Measurements from ENCODE around the gene ACAT2. TPM values are rescaled to one million over a fixed set of nuclear protein-coding genes. Genes with fewer than 3 reads are reported as not detected.
"Not testable (repeated sequence)": the region's sequence is repeated elsewhere in the genome, so short reads cannot be mapped to it uniquely, and the experiment has no call there.

Gene ACAT2
- polyA plus RNA-seq, 1 donor from 2014 or later, result 143 TPM

- H2AFZ ChIP-seq (ENCODE audit: low read depth, low read length), result no peak overlapping the region
- no peaks in the 10 kb centered on the region for H3K27me3 ChIP-seq (ENCODE audit: insufficient read depth, low read depth, low read length)
- no peak overlapping the region for H3K4me2 ChIP-seq (ENCODE audit: low read length)
- no peak overlapping the region for H3K4me3 ChIP-seq (ENCODE audit: low read length)
- H3K79me2 ChIP-seq (replicated peaks; ENCODE audit: insufficient read depth, low read length), result peaks cover 14% of the 10 kb centered on the region
- H3F3A ChIP-seq (ENCODE audit: insufficient read depth, low read length, poor library complexity, severe bottlenecking), result no peaks in the 10 kb centered on the region
- TF ChIP-seq REST (IDR thresholded peaks at IDR 0.05; ENCODE audit: borderline replicate concordance), result no peak
- no peak for TF ChIP-seq POLR2AphosphoS5 (IDR thresholded peaks at IDR 0.05)
- no peak for TF ChIP-seq EP300 (conservative IDR thresholded peaks at IDR 0.05; ENCODE audit: poor library complexity, severe bottlenecking)
- TF ChIP-seq RAD21 (conservative IDR thresholded peaks at IDR 0.05), result no peak
- no peak for TF ChIP-seq CTCF (IDR thresholded peaks at IDR 0.05; ENCODE audit: poor library complexity, severe bottlenecking)
- no peak for TF ChIP-seq SMC3 (conservative IDR thresholded peaks at IDR 0.05; ENCODE audit: poor library complexity)
- TF ChIP-seq TAF1 (IDR thresholded peaks at IDR 0.05; ENCODE audit: low read depth), result no peak
- no peak for TF ChIP-seq MXI1 (conservative IDR thresholded peaks at IDR 0.05; ENCODE audit: poor library complexity, severe bottlenecking)
- no peak for TF ChIP-seq EZH2 (IDR thresholded peaks at IDR 0.05; ENCODE audit: borderline replicate concordance, insufficient read depth, low read length, poor library complexity, severe bottlenecking)
- H3K9me3 ChIP-seq (ENCODE audit: low read length), result no peaks in the 10 kb centered on the region
- peaks cover 17% of the 10 kb centered on the region for H3K36me3 ChIP-seq (ENCODE audit: insufficient read depth, low read length)
- H3K9me2 ChIP-seq (ENCODE audit: insufficient read depth, low read length), result no peaks in the 10 kb centered on the region
- no peak overlapping the region for H3K9ac ChIP-seq (ENCODE audit: low read length)
- no peak overlapping the region for H3K27ac ChIP-seq (ENCODE audit: low read length)
- H4K20me1 ChIP-seq (ENCODE audit: insufficient read depth), result peaks cover 3% of the 10 kb centered on the region
Measured at GRCh38 chr6:159746759-159747158, 15.1 kb upstream of the ACAT2 start.

- H4K20me1 ChIP-seq (ENCODE audit: insufficient read depth); H3F3A ChIP-seq (ENCODE audit: insufficient read depth, low read length, poor library complexity, severe bottlenecking); H3K4me3 ChIP-seq (ENCODE audit: low read length); H2AFZ ChIP-seq (ENCODE audit: low read depth, low read length); H3K9ac ChIP-seq (ENCODE audit: low read length); H3K4me2 ChIP-seq (ENCODE audit: low read length); H3K27ac ChIP-seq (ENCODE audit: low read length); H3K9me2 ChIP-seq (ENCODE audit: insufficient read depth, low read length); H3K27me3 ChIP-seq (ENCODE audit: insufficient read depth, low read depth, low read length); H3K9me3 ChIP-seq (ENCODE audit: low read length): not testable (repeated sequence)
- peaks cover 14% of the 10 kb centered on the region for H3K79me2 ChIP-seq (replicated peaks; ENCODE audit: insufficient read depth, low read length)
- H3K36me3 ChIP-seq (ENCODE audit: insufficient read depth, low read length), result peaks cover 13% of the 10 kb centered on the region
Measured at GRCh38 chr6:159748127-159748526, 13.7 kb upstream of the ACAT2 start.

- Histone ChIP-seq H2AFZ (ENCODE audit: low read depth, low read length) (no peak overlapping the region), H3K27me3 (ENCODE audit: insufficient read depth, low read depth, low read length) (no peaks in the 10 kb centered on the region), H3K9me3 (ENCODE audit: low read length) (no peaks in the 10 kb centered on the region), H3F3A (ENCODE audit: insufficient read depth, low read length, poor library complexity, severe bottlenecking) (no peaks in the 10 kb centered on the region), H4K20me1 (ENCODE audit: insufficient read depth) (peaks cover 11% of the 10 kb centered on the region), H3K9ac (ENCODE audit: low read length) (no peak overlapping the region), H3K9me2 (ENCODE audit: insufficient read depth, low read length) (no peaks in the 10 kb centered on the region), H3K4me3 (ENCODE audit: low read length) (no peak overlapping the region), H3K79me2 (replicated peaks; ENCODE audit: insufficient read depth, low read length) (peaks cover 14% of the 10 kb centered on the region), H3K27ac (ENCODE audit: low read length) (no peak overlapping the region), H3K4me2 (ENCODE audit: low read length) (no peak overlapping the region), H3K36me3 (ENCODE audit: insufficient read depth, low read length) (peaks cover 10% of the 10 kb centered on the region)
- TF ChIP-seq TAF1 (IDR thresholded peaks at IDR 0.05; ENCODE audit: low read depth) (no peak), RAD21 (conservative IDR thresholded peaks at IDR 0.05) (no peak), EP300 (conservative IDR thresholded peaks at IDR 0.05; ENCODE audit: poor library complexity, severe bottlenecking) (no peak), MXI1 (conservative IDR thresholded peaks at IDR 0.05; ENCODE audit: poor library complexity, severe bottlenecking) (no peak), POLR2AphosphoS5 (IDR thresholded peaks at IDR 0.05) (no peak), REST (IDR thresholded peaks at IDR 0.05; ENCODE audit: borderline replicate concordance) (no peak), EZH2 (IDR thresholded peaks at IDR 0.05; ENCODE audit: borderline replicate concordance, insufficient read depth, low read length, poor library complexity, severe bottlenecking) (no peak), CTCF (IDR thresholded peaks at IDR 0.05; ENCODE audit: poor library complexity, severe bottlenecking) (no peak), SMC3 (conservative IDR thresholded peaks at IDR 0.05; ENCODE audit: poor library complexity) (no peak)
Measured at GRCh38 chr6:159751448-159751847, 10.4 kb upstream of the ACAT2 start.
